HG03520 (cell line): ENCODE data around the gene MT1HL1.

Experiments
- ATAC-seq: cut with Tn5 transposase; IDR thresholded peaks from one replicate; pipeline ENCODE4 v1.9.1; 2021; ENCODE audit warnings: mild to moderate bottlenecking, moderate library complexity; ENCODE audit not compliant: unreplicated experiment

Gene MT1HL1

GRCh38 chr1:237004116-237004515, at the start of gene MT1HL1:
Gene MT1HL1 (minus strand): TSS chr1:237004441. CDS start chr1:237004372, 69 bp downstream.
- no peak for ATAC-seq

GRCh38 chr1:237050915-237051314, 46.7 kb upstream of the MT1HL1 start:
- ATAC-seq = no peak

DNA sequence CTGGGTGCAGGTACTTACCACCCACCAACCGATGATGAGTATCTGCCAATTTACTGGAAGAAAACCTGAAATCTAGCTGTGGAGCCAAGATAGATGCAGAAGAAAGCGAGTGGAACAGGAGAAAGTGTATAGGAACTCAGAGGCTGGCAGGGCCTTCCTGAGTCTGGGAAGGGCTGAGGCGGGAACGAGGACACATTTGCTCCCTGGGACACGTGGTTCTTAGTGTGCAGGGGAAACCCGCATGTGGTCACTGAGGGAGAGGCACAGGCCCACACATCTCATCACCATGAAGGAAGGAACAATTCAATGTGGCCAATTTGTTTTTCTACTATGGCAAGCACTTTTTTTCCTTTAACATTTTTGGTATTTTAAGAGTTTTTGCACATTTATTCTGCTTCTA, 45.9 kb upstream of the MT1HL1 start:
- ATAC-seq = no peak

GRCh38 chr1:237048803-237049202, 44.6 kb upstream of the MT1HL1 start:
- ATAC-seq = no peak

- no peak for ATAC-seq
Observed at GRCh38 chr1:237045278-237046016, 41.2 kb upstream of the MT1HL1 start.

DNA sequence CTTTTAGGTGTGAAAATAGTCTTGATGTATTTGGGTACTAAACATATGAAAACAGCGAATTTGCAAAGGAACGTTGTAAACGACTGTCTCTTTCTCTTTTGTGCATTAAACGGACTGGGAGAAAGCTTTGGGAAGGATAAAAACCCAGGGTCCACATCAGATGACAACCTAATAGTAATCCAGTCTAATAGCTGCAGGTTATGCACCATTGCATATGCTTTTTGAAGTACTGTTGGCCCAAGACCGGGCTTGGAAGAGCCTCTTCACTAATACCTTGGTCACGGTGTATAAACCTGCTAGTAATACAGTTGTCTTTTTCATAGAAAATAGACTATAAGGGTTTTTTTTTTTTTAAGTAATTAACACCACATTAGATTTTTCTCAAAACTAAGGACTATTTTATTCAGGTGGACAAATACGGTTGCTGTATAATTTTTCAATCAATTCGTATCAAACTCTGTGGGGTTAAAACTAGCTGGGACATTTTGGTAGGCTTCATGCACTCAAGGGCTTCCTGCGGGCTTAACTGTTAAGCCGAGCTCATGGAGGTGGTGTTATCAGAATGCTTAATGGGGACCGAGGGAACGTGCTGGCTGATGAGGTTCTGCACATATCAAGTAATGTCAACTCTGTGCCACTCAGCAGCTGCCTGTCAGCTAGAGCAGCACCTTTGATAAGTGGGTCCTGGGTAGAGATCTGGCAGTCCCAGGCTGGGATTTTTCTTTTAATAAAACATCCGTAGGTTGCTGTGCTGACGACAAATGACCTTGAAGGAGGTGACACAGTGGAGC, 39.8 kb upstream of the MT1HL1 start:
- no peak for ATAC-seq

- no peak for ATAC-seq
Observed at GRCh38 chr1:237042892-237043576, 38.8 kb upstream of the MT1HL1 start.

- no peak for ATAC-seq
Observed at GRCh38 chr1:237042526-237042891, 38.3 kb upstream of the MT1HL1 start.

DNA sequence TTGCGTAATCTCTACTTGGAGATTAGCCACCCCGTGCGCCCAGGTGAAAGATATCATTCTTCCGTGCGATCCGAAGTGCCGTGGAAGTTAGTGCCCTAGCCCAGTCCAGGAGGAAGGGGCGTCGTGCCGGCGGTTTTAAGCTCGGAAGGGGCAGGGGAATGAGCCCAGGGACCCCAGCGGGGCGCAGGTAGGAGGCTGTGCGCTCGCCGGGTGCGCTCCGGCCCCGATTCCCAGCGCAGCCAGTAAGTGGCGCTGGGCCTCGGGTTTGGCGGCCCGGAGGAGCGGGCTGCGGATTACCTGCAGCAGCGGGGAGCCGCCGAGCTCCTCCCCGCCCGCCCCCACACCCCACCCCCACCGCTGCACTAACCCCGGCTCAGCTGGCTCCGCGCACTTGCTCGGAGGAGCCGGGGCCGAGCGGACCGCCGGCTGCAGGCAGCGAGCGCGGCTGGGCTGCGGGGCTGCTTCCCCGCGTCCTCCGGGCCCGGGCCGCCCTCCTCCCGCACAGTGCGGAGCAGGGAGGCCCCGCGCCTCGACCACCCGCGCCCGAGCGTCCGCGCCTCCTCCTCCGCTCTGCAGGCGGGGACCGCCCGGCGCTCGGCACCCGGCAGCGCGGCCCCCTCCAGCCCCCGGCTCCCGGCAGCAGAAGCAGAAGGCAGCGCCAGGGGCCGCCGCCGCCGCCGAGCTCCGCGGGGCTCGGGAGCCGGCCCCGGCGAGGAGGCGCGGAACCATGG, 37.7 kb upstream of the MT1HL1 start, which contains the start of gene RYR2:
Gene RYR2, plus strand, starts transcription at position 390 of the 731 bp plus-strand sequence. Its CDS starts 338 bp downstream, at position 728.
- ATAC-seq = no peak

DNA sequence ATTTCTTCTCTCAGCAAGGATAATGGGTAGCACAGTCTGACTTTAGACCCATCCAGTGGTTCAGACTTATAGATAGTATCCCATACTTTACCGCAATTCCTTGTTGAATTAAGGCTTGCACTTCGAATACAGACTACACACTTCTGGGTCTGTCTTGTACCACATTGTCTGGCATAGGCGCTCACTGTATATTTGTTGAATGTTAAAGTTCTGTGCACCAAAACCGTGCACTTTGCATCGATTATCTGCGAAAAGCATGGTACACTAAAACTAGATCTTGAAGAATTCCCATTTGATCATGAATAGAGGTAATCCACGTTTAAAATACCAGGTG, 37.2 kb upstream of the MT1HL1 start:
- no peak for ATAC-seq

- no peak for ATAC-seq
Observed at GRCh38 chr1:237040823-237041222, 36.6 kb upstream of the MT1HL1 start.

GRCh38 chr1:237038211-237038610, 34.0 kb upstream of the MT1HL1 start:
- no peak for ATAC-seq

- ATAC-seq = no peak
Observed at GRCh38 chr1:237035759-237036158, 31.5 kb upstream of the MT1HL1 start.

DNA sequence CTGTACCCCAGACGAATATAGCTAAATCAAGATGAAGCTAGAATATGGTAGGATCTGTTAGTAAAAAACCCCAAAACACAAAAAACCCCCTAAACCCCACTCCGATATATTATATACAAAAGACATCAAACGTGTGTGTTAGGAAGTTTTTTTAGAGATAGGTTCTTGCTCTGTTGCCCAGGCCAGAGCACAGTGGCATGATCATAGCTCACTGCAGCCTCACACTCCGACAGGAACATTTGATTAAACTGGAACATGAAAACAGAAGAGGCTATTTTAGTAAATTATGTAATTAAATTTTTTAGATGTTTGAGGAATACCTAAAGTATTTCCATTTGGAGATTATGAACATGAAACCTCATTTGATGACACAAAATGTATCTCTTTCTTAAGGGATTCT, 29.6 kb upstream of the MT1HL1 start:
- ATAC-seq = no peak

DNA sequence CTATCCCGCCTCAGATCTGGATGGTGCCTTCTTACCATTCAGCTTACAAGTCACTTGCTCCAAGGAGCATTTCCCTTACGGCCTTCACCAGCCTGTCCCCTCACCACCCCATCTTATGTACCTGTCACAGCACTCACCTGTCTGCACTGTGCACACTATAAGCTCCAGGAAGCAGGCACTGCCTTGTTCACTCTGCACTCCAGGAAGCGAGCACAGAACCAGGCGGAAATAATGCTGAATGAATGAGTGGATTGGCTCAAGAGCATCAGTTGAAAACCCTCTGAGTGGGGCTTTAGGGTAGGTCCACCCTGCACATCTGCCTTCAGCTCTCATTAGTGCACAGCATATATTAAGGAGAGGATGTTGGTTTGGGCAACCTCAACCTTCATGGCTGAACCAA, 28.8 kb upstream of the MT1HL1 start:
- ATAC-seq = no peak

DNA sequence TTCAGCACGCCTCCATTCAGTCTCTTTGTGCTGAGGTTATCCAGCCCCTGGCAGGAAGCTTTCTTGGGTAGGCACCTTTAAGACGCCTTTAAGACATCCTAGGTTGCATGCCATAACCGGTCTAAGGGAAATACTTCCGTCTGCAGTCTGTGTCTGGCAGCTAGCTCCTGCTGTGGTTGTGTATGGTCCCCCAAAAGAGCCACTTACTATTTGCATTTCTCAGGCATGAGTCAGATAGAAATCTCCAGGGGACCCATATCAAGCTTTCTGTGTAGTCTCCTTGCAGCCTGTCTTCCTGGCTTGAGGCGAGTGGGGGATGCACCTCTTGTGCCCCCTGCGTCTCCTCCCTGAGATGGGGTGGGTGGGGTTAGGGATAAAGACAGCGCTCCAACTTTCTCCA, 27.8 kb upstream of the MT1HL1 start:
- ATAC-seq = peak; percentile 95

GRCh38 chr1:237031480-237031879, 27.2 kb upstream of the MT1HL1 start:
- no peak for ATAC-seq

DNA sequence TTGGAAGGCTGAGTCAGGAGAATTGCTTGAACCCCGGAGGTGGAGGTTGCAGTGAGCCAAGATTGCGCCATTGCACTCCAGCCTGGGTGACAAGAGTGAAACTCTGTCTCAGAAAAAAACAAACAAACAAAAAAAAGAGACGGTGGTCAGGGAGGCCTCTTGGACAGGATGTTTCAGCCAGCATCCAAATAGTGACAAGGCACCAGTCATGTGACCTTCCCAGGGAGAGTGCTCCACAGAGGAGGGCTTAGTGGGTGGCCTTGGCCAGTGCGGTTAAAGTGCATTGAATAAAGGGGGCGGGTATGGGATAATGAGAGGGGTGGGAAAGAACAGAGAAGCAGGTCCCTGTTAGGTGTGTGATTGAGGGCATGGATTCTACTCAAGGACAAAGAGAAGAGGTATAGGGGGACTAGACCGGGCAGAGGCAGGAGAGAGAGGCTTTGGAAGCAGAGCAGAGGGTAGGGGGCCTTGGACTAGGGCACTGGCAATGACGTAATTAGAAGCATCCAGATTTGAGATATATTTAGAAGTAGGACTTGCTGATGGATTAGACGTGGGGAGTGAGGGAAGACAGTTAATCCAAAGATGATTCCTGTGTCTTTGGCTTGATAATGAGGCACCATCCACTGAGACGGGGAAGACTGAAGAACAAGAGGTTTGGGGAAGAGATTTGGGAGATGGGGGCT, 25.8 kb upstream of the MT1HL1 start:
- ATAC-seq = no peak

GRCh38 chr1:237029240-237029639, 25.0 kb upstream of the MT1HL1 start:
- no peak for ATAC-seq

- no peak for ATAC-seq
Observed at GRCh38 chr1:237025358-237026074, 21.3 kb upstream of the MT1HL1 start.
